DND-41 (cell line): Measurements from ENCODE around the gene GPANK1.
A peak's percentile ranks its signal among the peaks of the same experiment; 100 is the strongest.

Experiments used
- ATAC-seq: fragments of 200-7000 bp; cut with Tn5 transposase; 3 replicates; pipeline ENCODE4 v1.9.1; 2021; ENCODE audit warnings: low read depth; ENCODE audit not compliant: insufficient read depth
- DNase-seq: peaks from one replicate; pipeline ENCODE4 v3.0.0-alpha.2; 2020
- H2AFZ ChIP-seq: 2 replicates; pipeline ENCODE4 v1.6.0; 2012; ENCODE audit warnings: low read depth, low read length
- H3K27ac ChIP-seq: 2 replicates; pipeline ENCODE4 v1.5.1; 2012; ENCODE audit warnings: low read length, inconsistent platforms
- H3K27me3 ChIP-seq: fragments of 200-600 bp; sonication (generic); 2 replicates; pipeline ENCODE4 v1.6.0; 2012; ENCODE audit warnings: low read length, mild to moderate bottlenecking, inconsistent platforms; ENCODE audit not compliant: insufficient read depth, poor library complexity
- H3K36me3 ChIP-seq: 2 replicates; pipeline ENCODE4 v1.5.1; 2012; ENCODE audit warnings: low read length, inconsistent platforms; ENCODE audit not compliant: insufficient read depth
- H3K4me1 ChIP-seq: 2 replicates; pipeline ENCODE4 v1.5.1; 2012; ENCODE audit warnings: mild to moderate bottlenecking, low read length; ENCODE audit not compliant: insufficient read depth
- H3K4me2 ChIP-seq: 2 replicates; pipeline ENCODE4 v1.6.0; 2012; ENCODE audit warnings: mild to moderate bottlenecking, moderate library complexity, low read length, inconsistent platforms; ENCODE audit not compliant: insufficient read depth
- H3K4me3 ChIP-seq, 2 experiments: fragments of 200-600 bp in 1 of 2; shearing (Covaris generic) in 1 of 2; 2 replicates each; pipeline ENCODE4 v1.5.1; 2012 to 2016; ENCODE audit warnings: inconsistent platforms in 2 of 2, low read length in 2 of 2, mild to moderate bottlenecking in 2 of 2, low read depth in 1 of 2, moderate library complexity in 1 of 2
- H3K79me2 ChIP-seq: 2 replicates; pipeline ENCODE4 v1.6.0; 2012; ENCODE audit warnings: low read length, inconsistent platforms; ENCODE audit not compliant: insufficient read depth
- H3K9ac ChIP-seq: 2 replicates; pipeline ENCODE4 v1.6.0; 2012; ENCODE audit warnings: low read depth, mild to moderate bottlenecking, inconsistent platforms, low read length, moderate library complexity
- H3K9me3 ChIP-seq: 2 replicates; pipeline ENCODE4 v1.5.1; 2012; ENCODE audit warnings: low read length, moderate library complexity, mild to moderate bottlenecking, inconsistent platforms; ENCODE audit not compliant: insufficient read depth, severe bottlenecking
- H4K20me1 ChIP-seq: 2 replicates; pipeline ENCODE4 v1.6.0; 2012; ENCODE audit warnings: low read length; ENCODE audit not compliant: insufficient read depth
- EZH2 ChIP-seq: IDR thresholded peaks from 3 replicates; pipeline ENCODE4 v1.6.1; 2012; ENCODE audit warnings: borderline replicate concordance, low read depth, mild to moderate bottlenecking, moderate library complexity, low read length, inconsistent platforms; ENCODE audit not compliant: severe bottlenecking
- TF ChIP-seq, protein P1 (sequence below): IDR thresholded peaks from 2 replicates; pipeline ENCODE4 v1.5.1; 2012; ENCODE audit warnings: borderline replicate concordance, low read length, moderate library complexity, mild to moderate bottlenecking; ENCODE audit not compliant: poor library complexity, severe bottlenecking; ENCODE audit errors: extremely low read depth

GPANK1 gene

GRCh38 chr6:31634969-31635575 lies 29.7 kb downstream of the GPANK1 start:
- peaks cover 95% of the 10 kb centered on the region for H3K36me3 ChIP-seq
- no peak for DNase-seq
- peaks cover 11% of the 10 kb centered on the region for H3K79me2 ChIP-seq
- H3K9ac ChIP-seq: no peak overlapping the region
- peaks cover 67% of the 10 kb centered on the region for H4K20me1 ChIP-seq
- ATAC-seq: no peak
- no peak overlapping the region for H2AFZ ChIP-seq
- H3K27ac ChIP-seq: no peak overlapping the region
- no peak overlapping the region for H3K4me2 ChIP-seq
- TF ChIP-seq, protein P1, sequence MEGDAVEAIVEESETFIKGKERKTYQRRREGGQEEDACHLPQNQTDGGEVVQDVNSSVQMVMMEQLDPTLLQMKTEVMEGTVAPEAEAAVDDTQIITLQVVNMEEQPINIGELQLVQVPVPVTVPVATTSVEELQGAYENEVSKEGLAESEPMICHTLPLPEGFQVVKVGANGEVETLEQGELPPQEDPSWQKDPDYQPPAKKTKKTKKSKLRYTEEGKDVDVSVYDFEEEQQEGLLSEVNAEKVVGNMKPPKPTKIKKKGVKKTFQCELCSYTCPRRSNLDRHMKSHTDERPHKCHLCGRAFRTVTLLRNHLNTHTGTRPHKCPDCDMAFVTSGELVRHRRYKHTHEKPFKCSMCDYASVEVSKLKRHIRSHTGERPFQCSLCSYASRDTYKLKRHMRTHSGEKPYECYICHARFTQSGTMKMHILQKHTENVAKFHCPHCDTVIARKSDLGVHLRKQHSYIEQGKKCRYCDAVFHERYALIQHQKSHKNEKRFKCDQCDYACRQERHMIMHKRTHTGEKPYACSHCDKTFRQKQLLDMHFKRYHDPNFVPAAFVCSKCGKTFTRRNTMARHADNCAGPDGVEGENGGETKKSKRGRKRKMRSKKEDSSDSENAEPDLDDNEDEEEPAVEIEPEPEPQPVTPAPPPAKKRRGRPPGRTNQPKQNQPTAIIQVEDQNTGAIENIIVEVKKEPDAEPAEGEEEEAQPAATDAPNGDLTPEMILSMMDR: no peak
- no peak for TF ChIP-seq EZH2
- H3K4me1 ChIP-seq: no peaks in the 10 kb centered on the region
- no peaks in the 10 kb centered on the region for H3K27me3 ChIP-seq
- H3K9me3 ChIP-seq: no peaks in the 10 kb centered on the region
- no peak overlapping the region for H3K4me3 ChIP-seq

- Histone ChIP-seq H3K4me3 (no peak overlapping the region), H2AFZ (no peak overlapping the region), H3K4me1 (no peaks in the 10 kb centered on the region), H3K27me3 (no peaks in the 10 kb centered on the region), H3K36me3 (peaks cover 95% of the 10 kb centered on the region), H3K79me2 (peaks cover 18% of the 10 kb centered on the region), H3K27ac (0 out of 2 replicates have a peak overlapping the region, but pooled peaks have one; percentile 19), H3K4me2 (no peak overlapping the region), H3K9me3 (no peaks in the 10 kb centered on the region), H4K20me1 (peaks cover 67% of the 10 kb centered on the region), H3K9ac (no peak overlapping the region)
- TF ChIP-seq, protein P1: no peak
- TF ChIP-seq EZH2: no peak
- no peak for DNase-seq
- no peak for ATAC-seq
Observed at GRCh38 chr6:31634131-31634530, 30.7 kb downstream of the GPANK1 start.

DNA sequence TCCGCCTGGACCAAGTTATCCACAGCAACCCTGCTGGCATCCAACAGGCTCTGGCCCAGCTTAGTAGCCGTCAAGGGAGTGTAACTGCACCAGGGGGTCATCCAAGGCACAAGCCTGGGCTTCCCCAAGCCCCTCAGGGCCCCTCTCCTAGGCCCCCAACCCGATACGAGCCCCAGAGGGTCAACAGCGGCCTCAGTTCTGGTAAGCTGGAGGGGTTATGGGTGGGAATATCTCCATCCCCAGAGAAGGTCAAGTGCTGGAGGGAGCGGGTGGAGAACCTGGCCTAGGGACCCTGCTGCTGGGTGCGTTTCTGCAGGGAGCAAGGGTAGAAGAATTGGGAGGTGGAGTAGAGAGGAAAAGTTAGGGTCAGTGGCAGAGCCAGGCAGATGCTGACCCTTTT lies 31.4 kb downstream of the GPANK1 start:
- Histone ChIP-seq H3K9ac (no peak overlapping the region), H3K27me3 (no peaks in the 10 kb centered on the region), H4K20me1 (peaks cover 67% of the 10 kb centered on the region), H2AFZ (no peak overlapping the region), H3K27ac (no peak overlapping the region), H3K36me3 (peaks cover 97% of the 10 kb centered on the region), H3K4me1 (no peaks in the 10 kb centered on the region), H3K79me2 (peaks cover 23% of the 10 kb centered on the region), H3K9me3 (no peaks in the 10 kb centered on the region), H3K4me2 (no peak overlapping the region), H3K4me3 (no peak overlapping the region)
- TF ChIP-seq, protein P1: no peak
- TF ChIP-seq EZH2: no peak
- ATAC-seq (no peak), DNase-seq (no peak)
